COLO668 (cell line): Measurements from ENCODE around the gene SERPING1.

ENCODE experiments used
- DNase-seq: peaks from one replicate; lab custom pipeline; 2025; ENCODE audit not compliant: unreplicated experiment; lab: John Stamatoyannopoulos, UW

SERPING1 gene

GRCh38 chr11:57638005-57638781 is 40.7 kb downstream of the SERPING1 start:
- DNase-seq, result no peak

GRCh38 chr11:57638811-57639320 is 41.4 kb downstream of the SERPING1 start:
- no peak for DNase-seq

- DNase-seq, result no peak
Observed at GRCh38 chr11:57639321-57640067, 42.0 kb downstream of the SERPING1 start.

- no peak for DNase-seq
Observed at GRCh38 chr11:57640068-57640800, 42.7 kb downstream of the SERPING1 start.

GRCh38 chr11:57641011-57641807 is 43.7 kb downstream of the SERPING1 start:
- DNase-seq, result peak; percentile 13

GRCh38 chr11:57643802-57644201 is 46.3 kb downstream of the SERPING1 start:
- no peak for DNase-seq

- DNase-seq, result peak; percentile 54
Observed at GRCh38 chr11:57644748-57645688, 47.5 kb downstream of the SERPING1 start.

GRCh38 chr11:57645689-57646085 is 48.2 kb downstream of the SERPING1 start:
- no peak for DNase-seq

GRCh38 chr11:57646194-57646798 is 48.8 kb downstream of the SERPING1 start:
- DNase-seq, result no peak

- DNase-seq, result peak; percentile 17
Observed at GRCh38 chr11:57646799-57647303, 49.4 kb downstream of the SERPING1 start.

GRCh38 chr11:57647372-57647771 is 49.9 kb downstream of the SERPING1 start:
- no peak for DNase-seq

- no peak for DNase-seq
Observed at GRCh38 chr11:57647960-57648800, 50.7 kb downstream of the SERPING1 start.

- DNase-seq, result no peak
Observed at GRCh38 chr11:57648801-57649735, 51.6 kb downstream of the SERPING1 start.

- no peak for DNase-seq
Observed at GRCh38 chr11:57649826-57650738, 52.6 kb downstream of the SERPING1 start, which contains the start of gene YPEL4. Gene YPEL4, minus strand, starts transcription at chr11:57649912. Its CDS starts 2,805 bp downstream, at chr11:57647107.

- DNase-seq, result no peak
Observed at GRCh38 chr11:57650739-57651090, 53.2 kb downstream of the SERPING1 start.

GRCh38 chr11:57651408-57651807 is 53.9 kb downstream of the SERPING1 start:
- no peak for DNase-seq
